PC-3 (cell line): ENCODE data around the gene PRR16. TPM values are rescaled to one million over a fixed set of nuclear protein-coding genes. Genes with fewer than 3 reads are reported as not detected.
A peak's percentile ranks its signal among the peaks of the same experiment; 100 is the strongest.

Experiments used
- ATAC-seq: fragments of 200-7000 bp; cut with Tn5 transposase; 2 replicates; pipeline ENCODE4 v1.9.1; 2020; ENCODE audit warnings: mild to moderate bottlenecking, moderate library complexity
- BruUV-seq: library from RNA; stranded (reverse); fragments of 400-500 nt; replicated peaks from 2 replicates; lab custom pipeline; 2021; lab: Mats Ljungman, UMichigan
- CTCF ChIA-PET: fragments of 300-600 bp; sonication (Branson Sonifier 250); formaldehyde crosslinking; loops from one replicate; lab custom pipeline; 2022; ENCODE audit warnings: antibody characterized with exemption; lab: Charles Lee
- POLR2A ChIA-PET: fragments of 300-600 bp; sonication (Branson Sonifier 250); formaldehyde crosslinking; loops from one replicate; lab custom pipeline; 2022; ENCODE audit warnings: antibody characterized with exemption; ENCODE audit not compliant: unreplicated experiment; lab: Charles Lee
- DNase-seq: peaks from one replicate; pipeline ENCODE4 v3.0.0-alpha.2; 2015
- H2AFZ ChIP-seq: fragments of 300-600 bp; sonication (generic); 2 replicates; pipeline ENCODE4 v1.6.0; 2016; ENCODE audit warnings: antibody characterized with exemption, low read length
- H3F3A ChIP-seq: fragments of 300-600 bp; sonication (generic); one replicate; pipeline ENCODE4 v1.6.0; 2017; ENCODE audit warnings: antibody characterized with exemption, low read length, control low read depth, mild to moderate bottlenecking; ENCODE audit not compliant: unreplicated experiment
- H3K27ac ChIP-seq: fragments of 300-600 bp; sonication (generic); 2 replicates; pipeline ENCODE4 v1.5.1; 2016; ENCODE audit warnings: mild to moderate bottlenecking, low read length
- H3K27me3 ChIP-seq: fragments of 300-600 bp; sonication (generic); 2 replicates; pipeline ENCODE4 v1.6.1; 2016; ENCODE audit warnings: low read length, mixed read lengths
- H3K36me3 ChIP-seq: fragments of 300-600 bp; sonication (generic); 2 replicates; pipeline ENCODE4 v1.6.1; 2016; ENCODE audit warnings: low read depth, mixed run types, low read length, mixed read lengths
- H3K4me1 ChIP-seq: fragments of 300-600 bp; sonication (generic); 2 replicates; pipeline ENCODE4 v1.5.1; 2016; ENCODE audit warnings: low read length; ENCODE audit not compliant: insufficient read depth
- H3K4me2 ChIP-seq: fragments of 300-600 bp; sonication (generic); 2 replicates; pipeline ENCODE4 v1.6.0; 2016; ENCODE audit warnings: low read length
- H3K4me3 ChIP-seq: fragments of 300-600 bp; sonication (generic); 2 replicates; pipeline ENCODE4 v1.5.1; 2016; ENCODE audit warnings: mild to moderate bottlenecking, low read length, mixed read lengths
- H3K79me2 ChIP-seq: fragments of 300-600 bp; sonication (generic); 2 replicates; pipeline ENCODE4 v1.6.1; 2017; ENCODE audit warnings: low read length, mixed read lengths
- H3K9ac ChIP-seq: fragments of 300-600 bp; sonication (generic); 2 replicates; pipeline ENCODE4 v1.6.0; 2016; ENCODE audit warnings: mild to moderate bottlenecking, low read length
- H3K9me2 ChIP-seq: fragments of 300-600 bp; sonication (generic); replicated peaks from 2 replicates; pipeline ENCODE4 v1.6.1; 2016; ENCODE audit warnings: mixed run types, low read length, mixed read lengths
- H3K9me3 ChIP-seq: fragments of 300-600 bp; sonication (generic); 2 replicates; pipeline ENCODE4 v1.6.1; 2016; ENCODE audit warnings: low read length, mixed read lengths
- H4K20me1 ChIP-seq: fragments of 300-600 bp; sonication (generic); 2 replicates; pipeline ENCODE4 v1.6.1; 2016; ENCODE audit warnings: low read length, mixed read lengths
- CTCF ChIP-seq: fragments of 300-600 bp; sonication (generic); conservative IDR thresholded peaks from 2 replicates; pipeline ENCODE4 v1.5.1; 2017; ENCODE audit warnings: antibody characterized with exemption, low read depth, mild to moderate bottlenecking, low read length
- EZH2 ChIP-seq: fragments of 300-600 bp; sonication (generic); IDR thresholded peaks from one replicate; pipeline ENCODE4 v1.6.1; 2017; ENCODE audit warnings: antibody characterized with exemption, mild to moderate bottlenecking, low read length; ENCODE audit not compliant: unreplicated experiment
- EZH2phosphoT487 ChIP-seq: fragments of 300-600 bp; sonication (generic); IDR thresholded peaks from 2 replicates; pipeline ENCODE4 v1.6.1; 2018; ENCODE audit warnings: mild to moderate bottlenecking, antibody characterized with exemption, low read length, borderline replicate concordance
- intact Hi-C: fragments of 100-400 bp; cut with micrococcal nuclease; formaldehyde crosslinking; loops from 2 replicates; pipeline ENCODE4 v1.9.0; 2023
- total RNA-seq: library from RNA; depleted of rRNA; stranded (reverse); fragments of >200 nt; gene quantifications from 2 replicates; pipeline ENCODE4 v1.2.3, GENCODE V29; 2014

PRR16 gene
- total RNA-seq, 1 experiment from 2014 or later = 3.6 TPM

GRCh38 chr5:120473332-120473731 lies 9.2 kb downstream of the PRR16 start:
- no TSS peak for BruUV-seq
- DNase-seq (peak; percentile 23), ATAC-seq (peak; percentile 45)
- Histone ChIP-seq H4K20me1 (no peaks in the 10 kb centered on the region), H3K4me3 (no peak overlapping the region), H3K9me2 (no peaks in the 10 kb centered on the region), H2AFZ (no peak overlapping the region), H3K27ac (no peak overlapping the region), H3K36me3 (no peaks in the 10 kb centered on the region), H3K27me3 (no peaks in the 10 kb centered on the region), H3K9ac (no peak overlapping the region), H3K4me2 (no peak overlapping the region), H3K4me1 (no peaks in the 10 kb centered on the region), H3K9me3 (no peaks in the 10 kb centered on the region), H3K79me2 (0 out of 2 replicates have a peak, but pooled peaks cover 6% of the 10 kb centered on the region), H3F3A (no peaks in the 10 kb centered on the region)
- POLR2A ChIA-PET = no interaction called here
- CTCF ChIA-PET = no interaction called here
- TF ChIP-seq CTCF = 0 out of 2 replicates have a peak, but pooled peaks have one; percentile 26
- TF ChIP-seq EZH2 = no peak
- intact Hi-C loops = no loop called here

- POLR2A ChIA-PET = no interaction called here
- DNase-seq (no peak), ATAC-seq (no peak)
- TF ChIP-seq EZH2phosphoT487 (no peak), CTCF (no peak), EZH2 (no peak)
- Histone ChIP-seq H3F3A (no peaks in the 10 kb centered on the region), H3K9me3 (no peaks in the 10 kb centered on the region), H3K9me2 (no peaks in the 10 kb centered on the region), H3K4me3 (no peak overlapping the region), H3K27ac (no peak overlapping the region), H3K4me1 (no peaks in the 10 kb centered on the region), H3K79me2 (no peaks in the 10 kb centered on the region), H3K27me3 (no peaks in the 10 kb centered on the region), H3K9ac (no peak overlapping the region), H3K4me2 (no peak overlapping the region), H3K36me3 (no peaks in the 10 kb centered on the region), H4K20me1 (no peaks in the 10 kb centered on the region), H2AFZ (no peak overlapping the region)
- BruUV-seq = no TSS peak
- intact Hi-C loops = no loop called here
- CTCF ChIA-PET = no interaction called here
These were observed 12.0 kb downstream of the PRR16 start for GRCh38 chr5:120476063-120476462.

GRCh38 chr5:120479066-120479465 lies 15.0 kb downstream of the PRR16 start:
- CTCF ChIA-PET = no interaction called here
- intact Hi-C loops = no loop called here

More at GRCh38 chr5:120479066-120479465, 15.0 kb downstream of the PRR16 start:
- Histone ChIP-seq H3K4me2 (no peak overlapping the region), H3K9me3 (no peaks in the 10 kb centered on the region), H3F3A (no peaks in the 10 kb centered on the region), H3K9ac (no peak overlapping the region), H3K27ac (no peak overlapping the region), H3K4me3 (no peak overlapping the region), H3K79me2 (no peaks in the 10 kb centered on the region), H2AFZ (no peak overlapping the region), H3K27me3 (no peaks in the 10 kb centered on the region), H3K9me2 (no peaks in the 10 kb centered on the region), H4K20me1 (no peaks in the 10 kb centered on the region), H3K36me3 (no peaks in the 10 kb centered on the region), H3K4me1 (no peaks in the 10 kb centered on the region)
- POLR2A ChIA-PET = interaction anchor here (0.6 kb wide), 1 partner anchor 44 kb away, joined by 4 read pairs; no protein-coding TSS in a partner anchor
- DNase-seq (no peak), ATAC-seq (no peak)
- BruUV-seq = no TSS peak
- TF ChIP-seq EZH2phosphoT487 (no peak), EZH2 (no peak), CTCF (no peak)
